Measurements from ENCODE around the gene AGFG2.

AGFG2 gene

DNA sequence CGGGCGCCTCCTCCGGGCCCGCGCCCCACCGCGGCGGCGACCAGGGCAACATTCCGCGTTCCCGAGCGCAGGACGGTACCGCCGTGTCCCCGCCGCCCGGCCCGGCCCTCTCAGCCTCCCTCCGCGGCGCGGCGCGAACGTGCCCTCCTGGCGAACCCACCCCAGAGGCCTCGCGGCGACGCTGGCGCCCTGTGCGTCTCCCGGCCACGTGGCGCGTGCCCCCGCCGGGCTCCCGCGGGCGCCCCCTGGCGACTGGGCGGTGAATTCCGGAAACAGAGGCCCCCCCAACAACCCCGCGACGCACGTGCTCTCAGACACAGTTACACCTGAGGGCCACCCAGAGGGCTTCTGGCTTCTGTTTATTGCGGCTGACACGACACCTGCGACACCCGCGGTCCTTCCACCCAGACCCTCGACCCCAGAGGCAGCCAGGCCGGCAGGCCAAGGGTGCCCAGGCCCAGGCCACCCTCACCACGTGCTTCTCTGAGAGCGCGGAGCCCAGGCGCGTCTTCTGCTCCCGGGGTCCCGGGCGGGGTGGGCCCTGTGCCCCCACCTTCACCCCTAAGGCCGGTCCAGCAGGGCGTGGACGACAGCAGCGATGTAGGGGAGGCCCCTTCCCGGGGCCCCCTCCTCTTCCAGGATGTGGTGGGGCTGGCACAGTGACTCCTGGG lies 34.8 kb downstream of the AGFG2 start, which contains the start of gene SAP25:
TSS of gene SAP25 (minus strand) at position 210 of the 671 bp plus-strand sequence. CDS start at position 52, 158 bp downstream.
- DNase-seq: no peak

DNA sequence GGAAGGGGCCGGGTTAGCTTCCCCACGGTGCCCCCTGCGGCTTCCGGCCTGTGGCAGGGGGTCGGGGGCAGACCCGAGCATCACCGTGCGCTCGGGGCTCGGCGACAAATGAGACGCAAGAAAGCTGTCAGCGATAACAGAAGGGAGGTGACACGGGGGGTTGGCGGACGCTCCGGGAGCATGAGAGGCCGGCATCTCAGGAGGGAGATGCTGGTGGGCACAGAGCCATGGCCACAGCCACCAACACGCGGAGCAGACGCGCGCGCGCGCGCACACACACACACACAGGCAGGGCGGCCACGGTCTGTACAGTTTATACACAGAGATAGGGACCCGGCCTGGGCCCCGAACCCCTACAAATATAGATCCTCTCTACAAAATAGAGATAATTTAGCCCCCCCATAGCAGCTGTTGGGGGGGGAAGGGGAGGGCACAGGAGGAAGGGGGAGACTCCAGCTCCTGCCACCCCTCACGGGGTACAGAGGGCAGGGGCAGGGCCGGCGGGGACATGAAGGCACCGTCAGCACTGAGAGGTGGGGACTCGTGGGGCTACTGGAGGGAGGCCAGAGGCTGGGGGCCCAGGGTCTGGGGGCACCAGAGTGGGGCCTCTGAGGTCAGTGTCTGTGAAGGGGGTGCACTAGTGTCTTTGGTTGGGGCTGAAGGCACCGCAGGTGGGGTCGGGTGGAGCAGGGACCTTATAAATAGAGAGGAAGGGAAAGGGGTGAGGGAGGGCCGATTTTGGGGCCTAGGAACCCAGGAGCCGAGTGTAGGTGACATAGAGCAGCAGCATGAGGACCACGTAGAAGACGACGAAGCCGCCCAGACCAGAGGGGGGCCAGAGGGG lies 35.6 kb downstream of the AGFG2 start:
- no peak for DNase-seq

- no peak for DNase-seq
Observed at GRCh38 chr7:100575206-100575631, 36.2 kb downstream of the AGFG2 start.

- DNase-seq: no peak
Observed at GRCh38 chr7:100575746-100576383, 36.9 kb downstream of the AGFG2 start.

GRCh38 chr7:100576384-100576993 lies 37.5 kb downstream of the AGFG2 start:
- no peak for DNase-seq

GRCh38 chr7:100577103-100577502 lies 38.1 kb downstream of the AGFG2 start:
- no peak for DNase-seq

DNA sequence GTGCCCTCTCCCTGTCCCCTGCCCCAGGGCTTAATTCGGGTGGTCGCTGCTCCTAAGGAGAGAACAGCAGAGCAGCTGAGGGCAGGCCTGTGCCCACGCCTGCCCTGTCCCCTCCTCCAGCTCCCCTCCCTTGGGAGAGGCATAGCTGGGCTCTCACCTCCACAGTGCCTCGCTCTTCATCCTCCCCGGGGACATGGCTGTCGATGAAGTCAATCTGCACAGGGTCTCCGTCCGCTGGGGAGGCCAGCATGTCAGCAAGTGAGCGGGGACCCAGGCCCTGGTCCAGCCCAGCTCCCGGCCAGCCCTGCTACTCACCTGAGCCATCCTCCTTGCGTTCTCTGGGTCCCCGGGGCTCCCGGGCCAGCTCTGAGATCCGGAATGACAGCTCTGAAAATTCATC lies 38.5 kb downstream of the AGFG2 start:
- DNase-seq: no peak

DNA sequence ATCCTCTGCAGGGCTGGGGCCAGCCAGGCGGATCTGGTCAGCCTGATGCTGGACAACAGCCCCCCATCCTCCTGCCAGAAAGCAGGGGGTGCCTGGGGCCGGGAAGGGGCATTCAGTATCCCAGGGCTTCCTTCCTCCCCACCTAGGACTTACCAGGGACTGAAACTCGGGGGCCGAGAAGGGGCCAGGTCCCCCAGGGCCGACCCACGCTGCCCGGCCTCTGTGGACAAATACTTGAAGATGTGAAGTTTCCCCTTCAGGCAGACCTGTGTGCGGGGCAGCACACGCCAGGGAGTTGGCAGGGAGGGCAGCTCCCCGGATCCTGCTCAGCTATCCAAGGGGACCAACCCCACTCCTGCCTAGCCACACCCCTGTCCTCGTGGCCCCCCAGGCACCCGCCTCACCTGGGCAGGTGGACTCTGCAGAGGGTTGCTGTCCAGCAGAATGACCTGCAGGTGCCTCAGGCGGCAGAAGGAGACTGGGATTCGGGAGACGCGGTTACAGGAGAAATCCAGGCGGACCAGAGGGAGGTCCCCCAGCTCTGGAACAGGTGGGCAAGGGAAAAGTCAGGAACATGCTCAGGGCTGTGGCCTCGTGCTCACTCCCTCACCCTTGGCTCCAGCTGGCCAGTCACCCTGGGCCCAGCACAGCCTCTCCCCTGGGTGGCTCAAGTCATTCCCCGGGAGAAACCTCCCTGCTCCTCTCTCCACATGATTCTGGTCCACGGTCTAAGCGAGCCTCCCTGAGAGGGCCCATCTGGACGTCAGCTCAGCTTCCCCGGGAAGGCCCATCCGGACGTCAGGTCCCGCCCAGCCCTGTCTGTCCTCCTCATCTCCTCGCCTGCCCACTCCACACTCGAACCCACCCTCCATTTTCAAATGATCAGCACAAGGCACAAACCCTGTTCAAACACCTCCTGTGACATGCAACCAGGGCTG lies 39.5 kb downstream of the AGFG2 start:
- DNase-seq: no peak

- DNase-seq: no peak
Observed at GRCh38 chr7:100580466-100581283, 41.7 kb downstream of the AGFG2 start.

DNA sequence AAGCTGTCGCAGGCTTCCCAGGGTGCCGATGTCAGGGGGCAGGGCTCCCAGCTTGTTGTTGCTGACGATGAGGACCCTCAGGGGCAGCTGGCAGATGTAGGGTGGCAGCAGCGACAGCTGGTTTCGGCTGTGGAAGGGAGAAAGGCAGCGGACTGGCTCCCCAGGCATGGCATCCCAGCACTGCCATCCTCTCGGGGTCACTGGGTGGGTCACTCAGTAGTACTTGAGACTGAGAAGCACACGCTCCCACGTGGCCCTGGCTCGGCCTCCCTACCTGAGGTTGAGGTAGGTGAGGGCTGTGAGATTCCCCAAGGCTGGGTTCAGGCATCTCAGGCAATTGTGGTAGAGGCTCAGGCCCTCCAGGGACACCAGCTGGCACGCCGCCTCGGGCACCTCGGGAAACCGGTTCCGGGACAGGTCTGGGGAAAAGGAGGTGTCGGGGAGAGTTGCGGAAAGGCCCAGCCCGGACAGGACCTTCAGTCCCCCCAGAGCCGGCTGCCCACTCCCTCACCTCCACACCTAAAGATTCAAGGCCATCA lies 43.1 kb downstream of the AGFG2 start:
- DNase-seq: no peak

DNA sequence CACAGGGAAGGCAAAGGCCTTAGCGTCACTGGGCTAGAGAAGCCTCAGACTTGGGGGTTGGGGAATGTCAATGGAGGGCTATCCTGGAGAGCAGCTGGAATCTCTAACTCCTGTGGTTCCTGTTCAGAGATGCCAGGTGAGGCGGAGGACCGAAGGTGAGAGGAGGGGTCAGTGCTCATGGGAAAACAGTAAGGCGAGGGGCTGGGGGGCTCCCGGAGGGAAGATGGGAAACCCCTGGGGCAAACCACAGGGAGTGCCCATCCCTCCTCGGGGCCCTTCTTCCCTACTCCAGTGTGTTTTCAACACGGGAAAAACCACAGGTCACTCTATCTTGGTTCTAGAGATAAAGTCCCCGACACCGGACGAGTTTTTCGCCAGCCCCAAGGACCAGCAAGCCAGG lies 43.6 kb downstream of the AGFG2 start:
- no peak for DNase-seq

DNA sequence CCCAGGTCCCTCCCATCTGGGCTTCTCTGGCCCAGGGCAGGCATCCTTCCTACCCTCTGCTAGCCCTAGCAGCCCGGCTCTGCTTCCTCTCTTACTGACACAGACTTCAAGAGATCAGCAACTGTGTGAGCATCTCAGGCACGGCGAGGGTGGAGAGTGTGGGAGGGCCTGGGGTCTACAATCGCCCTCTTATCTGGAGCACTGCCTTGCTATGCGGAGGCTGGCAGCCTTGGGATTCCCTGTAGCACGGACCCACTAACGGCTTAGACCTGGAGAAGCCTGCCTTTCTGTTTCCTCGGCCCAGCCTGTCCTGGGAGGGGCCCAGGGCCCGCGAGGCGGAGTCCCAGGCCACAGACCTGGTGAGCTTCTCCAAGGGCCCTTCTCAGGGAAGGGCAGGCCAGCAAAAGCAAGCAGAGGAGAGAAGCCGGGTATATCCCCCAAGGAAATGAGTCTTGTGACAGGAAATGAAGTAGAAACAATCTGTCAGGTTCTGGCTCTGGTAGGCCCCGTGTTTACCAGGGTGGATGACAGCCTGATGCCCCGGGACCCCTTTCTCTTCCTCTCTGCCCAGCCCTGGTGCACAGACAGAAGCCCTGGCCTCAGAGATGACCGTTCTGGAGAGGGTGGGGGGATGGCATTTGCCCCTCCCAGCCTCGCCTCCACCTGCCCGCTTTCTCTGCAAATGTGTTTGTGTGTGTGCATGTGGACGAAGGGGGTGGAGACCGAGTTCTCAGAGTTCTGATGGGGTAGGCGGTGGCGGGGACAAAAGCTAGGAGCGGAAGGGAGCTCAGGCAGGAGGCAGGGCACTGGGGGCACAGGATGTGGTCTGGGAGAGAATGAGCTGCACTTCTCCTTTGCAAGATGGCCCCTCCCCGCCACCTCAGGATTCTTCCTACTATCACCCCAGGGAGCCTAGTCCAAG lies 44.4 kb downstream of the AGFG2 start:
- peak; percentile 86 for DNase-seq

GRCh38 chr7:100584054-100584682 lies 45.2 kb downstream of the AGFG2 start:
- DNase-seq: peak; percentile 69

- no peak for DNase-seq
Observed at GRCh38 chr7:100584683-100585510, 45.9 kb downstream of the AGFG2 start.

GRCh38 chr7:100585511-100586265 lies 46.7 kb downstream of the AGFG2 start, which contains the start of gene LRCH4:
LRCH4 (minus strand) TSS chr7:100586129; CDS start chr7:100586100, 29 bp downstream.
- no peak for DNase-seq

DNA sequence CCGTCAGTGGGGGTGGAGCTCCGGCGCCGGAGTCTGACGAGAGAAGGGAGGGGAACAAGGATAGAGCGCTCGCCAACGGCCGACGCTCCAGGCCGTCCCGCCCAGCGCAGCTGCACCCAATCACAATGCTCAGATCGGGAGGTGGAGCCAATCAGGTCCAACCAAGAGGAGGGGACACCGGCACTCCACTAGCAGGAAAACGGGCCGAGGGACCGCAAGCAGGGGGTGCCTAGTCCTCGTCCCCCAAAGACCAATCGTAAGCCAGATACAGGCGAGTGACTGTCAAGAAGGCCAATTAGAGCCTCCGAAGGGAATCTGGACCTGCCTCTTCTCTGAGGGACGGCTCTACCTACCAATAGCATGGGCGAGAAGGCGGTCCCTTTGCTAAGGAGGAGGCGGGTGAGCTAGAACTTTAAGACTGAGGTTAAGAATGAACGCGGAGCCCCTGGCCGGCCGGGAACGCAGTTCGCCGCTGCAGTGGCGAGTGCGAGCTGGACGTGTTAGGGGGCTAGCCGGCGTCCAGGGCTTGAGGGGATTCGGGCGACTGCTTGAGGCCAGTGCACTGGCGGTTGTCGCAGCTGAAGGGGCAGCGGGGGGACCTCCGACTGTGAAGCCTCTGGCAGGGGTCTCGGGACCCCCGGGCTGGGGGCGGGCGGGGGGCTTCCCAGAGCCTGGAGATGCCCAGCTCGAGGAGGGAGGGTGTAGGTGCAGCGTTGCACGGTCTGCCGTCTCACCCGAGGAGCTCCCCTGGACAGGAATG lies 47.4 kb downstream of the AGFG2 start, which contains the start of gene FBXO24:
TSS of gene FBXO24 (plus strand) at position 63 of the 760 bp plus-strand sequence. CDS start at position 361, 298 bp downstream.
- DNase-seq: peak; percentile 99

Measured in GF-D8 (cell line).